Activated CD8-positive, alpha-beta memory T cell treated with anti-CD3 and anti-CD28 coated beads, Interleukin-2, amount 50 U/mL, for 4 hours (primary cell): ENCODE results near the gene SMAD5.

Source experiments
- DNase-seq: peaks from one replicate; pipeline ENCODE4 v3.0.0-alpha.2; 2020

The SMAD5 gene

GRCh38 chr5:136115183-136115865 lies 17.3 kb upstream of the SMAD5 start:
- DNase-seq, result no peak

- DNase-seq, result no peak
Measured at GRCh38 chr5:136120529-136120928, 12.1 kb upstream of the SMAD5 start.

- no peak for DNase-seq
Measured at GRCh38 chr5:136123236-136123768, 9.3 kb upstream of the SMAD5 start.

GRCh38 chr5:136127560-136127959 lies 5.1 kb upstream of the SMAD5 start:
- DNase-seq, result no peak

- no peak for DNase-seq
Measured at GRCh38 chr5:136128481-136128880, 4.2 kb upstream of the SMAD5 start.

GRCh38 chr5:136129445-136129844 lies 3.2 kb upstream of the SMAD5 start:
- DNase-seq, result no peak

GRCh38 chr5:136130581-136130980 lies 2.1 kb upstream of the SMAD5 start:
- no peak for DNase-seq

GRCh38 chr5:136132087-136132486 lies 558 bp upstream of the SMAD5 start:
- DNase-seq, result no peak

- DNase-seq, result no peak
Measured at GRCh38 chr5:136133222-136133921, 727 bp downstream of the SMAD5 start.

GRCh38 chr5:136133922-136134379 lies 1.3 kb downstream of the SMAD5 start:
- DNase-seq, result no peak

- DNase-seq, result no peak
Measured at GRCh38 chr5:136134653-136135052, 2.0 kb downstream of the SMAD5 start.

GRCh38 chr5:136135536-136135935 lies 2.9 kb downstream of the SMAD5 start:
- no peak for DNase-seq

- DNase-seq, result no peak
Measured at GRCh38 chr5:136137497-136138220, 5.0 kb downstream of the SMAD5 start.

- DNase-seq, result no peak
Measured at GRCh38 chr5:136141561-136141960, 8.9 kb downstream of the SMAD5 start.

GRCh38 chr5:136143312-136143711 lies 10.7 kb downstream of the SMAD5 start:
- no peak for DNase-seq

- DNase-seq, result no peak
Measured at GRCh38 chr5:136143763-136144162, 11.1 kb downstream of the SMAD5 start.

- no peak for DNase-seq
Measured at GRCh38 chr5:136145030-136145429, 12.4 kb downstream of the SMAD5 start.

GRCh38 chr5:136146201-136146600 lies 13.6 kb downstream of the SMAD5 start:
- no peak for DNase-seq

GRCh38 chr5:136147632-136148031 lies 15.0 kb downstream of the SMAD5 start:
- no peak for DNase-seq

GRCh38 chr5:136149891-136150290 lies 17.2 kb downstream of the SMAD5 start:
- no peak for DNase-seq

- no peak for DNase-seq
Measured at GRCh38 chr5:136153581-136154236, 21.1 kb downstream of the SMAD5 start.

GRCh38 chr5:136155078-136155477 lies 22.4 kb downstream of the SMAD5 start:
- no peak for DNase-seq

GRCh38 chr5:136155761-136156160 lies 23.1 kb downstream of the SMAD5 start:
- DNase-seq, result no peak
